ENCODE measurements around the gene TMEM178B. TPM values are rescaled to one million over a fixed set of nuclear protein-coding genes. Genes with fewer than 3 reads are reported as not detected.

TMEM178B gene
- total RNA-seq, 3 donors from 2014 or later (not counting 1 experiment from before 2014, with no cell fraction given), result not detected

DNA sequence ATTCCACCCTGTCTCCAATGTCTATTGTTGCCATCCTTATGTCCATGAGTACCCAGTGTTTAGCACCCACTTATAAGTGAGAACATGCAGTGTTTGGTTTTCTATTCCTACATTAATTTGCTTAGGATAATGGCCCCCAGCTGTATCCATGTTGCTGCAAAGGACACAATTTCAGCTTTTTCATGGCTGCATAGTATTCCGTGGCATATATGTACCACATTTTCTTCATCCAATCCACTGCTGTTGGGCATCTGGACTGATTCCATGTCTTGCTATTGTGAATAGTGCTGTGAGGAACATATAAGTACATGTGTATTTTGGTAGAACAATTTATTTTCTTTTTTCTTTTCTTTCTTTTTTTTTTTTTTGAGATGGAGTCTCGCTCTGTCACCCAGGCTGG is 68.2 kb downstream of the TMEM178B start:
- peaks cover 2% of the 10 kb centered on the region for H3K27me3 ChIP-seq (ENCODE audit: control insufficient read depth, insufficient read depth, low read length)
- TF ChIP-seq CTCF (IDR thresholded peaks at IDR 0.05), result no peak
- no peaks in the 10 kb centered on the region for H3K4me1 ChIP-seq (ENCODE audit: control insufficient read depth, insufficient read depth, low read length)
- H3K36me3 Mint-ChIP-seq, result no peaks in the 10 kb centered on the region
- no peak overlapping the region for H3K27ac ChIP-seq (ENCODE audit: low read length)
- no peak overlapping the region for H3K4me3 ChIP-seq (ENCODE audit: low read length)
- no peaks in the 10 kb centered on the region for H3K9me3 ChIP-seq (ENCODE audit: control insufficient read depth, insufficient read depth, low read length)
- no peak overlapping the region for H3K4me3 Mint-ChIP-seq
- no peaks in the 10 kb centered on the region for H3K4me1 Mint-ChIP-seq
- H3K27me3 Mint-ChIP-seq (ENCODE audit: low read depth in 2 of 2), result peaks cover 5 to 6% of the 10 kb centered on the region in 2 donors
- H3K27ac Mint-ChIP-seq, result no peak overlapping the region
- no peak for ATAC-seq
- no peak for DNase-seq
- WGBS (ENCODE audit: insufficient coverage), result 90% methylated on average over 2 of the region's 2 CpGs
- intact Hi-C loops (cut with micrococcal nuclease), result no loop called here
- no peaks in the 10 kb centered on the region for H3K36me3 ChIP-seq (ENCODE audit: control insufficient read depth, insufficient read depth, low read length)
- no peaks in the 10 kb centered on the region for H3K9me3 Mint-ChIP-seq

GRCh38 chr7:141144921-141145629 is 71.2 kb downstream of the TMEM178B start:
- no peak for DNase-seq

GRCh38 chr7:141145630-141145982 is 71.7 kb downstream of the TMEM178B start:
- Histone ChIP-seq H3K27ac (ENCODE audit: low read length) (no peak overlapping the region), H3K4me1 (ENCODE audit: control insufficient read depth, insufficient read depth, low read length) (no peaks in the 10 kb centered on the region), H3K36me3 (ENCODE audit: control insufficient read depth, insufficient read depth, low read length) (no peaks in the 10 kb centered on the region), H3K27me3 (ENCODE audit: control insufficient read depth, insufficient read depth, low read length) (peaks cover 4% of the 10 kb centered on the region), H3K9me3 (ENCODE audit: control insufficient read depth, insufficient read depth, low read length) (no peaks in the 10 kb centered on the region), H3K4me3 (ENCODE audit: low read length) (no peak overlapping the region)
- no peak overlapping the region for H3K27ac Mint-ChIP-seq
- ATAC-seq, result no peak
- H3K36me3 Mint-ChIP-seq, result no peaks in the 10 kb centered on the region
- peaks cover 5 to 6% of the 10 kb centered on the region in 2 donors for H3K27me3 Mint-ChIP-seq (ENCODE audit: low read depth in 2 of 2)
- no peaks in the 10 kb centered on the region for H3K9me3 Mint-ChIP-seq
- 73% methylated on average over 3 of the region's 3 CpGs for WGBS (ENCODE audit: insufficient coverage)
- no peak overlapping the region for H3K4me3 Mint-ChIP-seq
- H3K4me1 Mint-ChIP-seq, result no peaks in the 10 kb centered on the region
- no peak for TF ChIP-seq CTCF (IDR thresholded peaks at IDR 0.05)
- intact Hi-C loops (cut with micrococcal nuclease), result no loop called here
- DNase-seq, result no peak

More at GRCh38 chr7:141144921-141145629, 71.2 kb downstream of the TMEM178B start:
- Mint-ChIP-seq H3K27ac (no peak overlapping the region), H3K4me3 (no peak overlapping the region), H3K27me3 (ENCODE audit: low read depth in 2 of 2) (peaks cover 5 to 6% of the 10 kb centered on the region in 2 donors), H3K36me3 (no peaks in the 10 kb centered on the region), H3K9me3 (no peaks in the 10 kb centered on the region), H3K4me1 (no peaks in the 10 kb centered on the region)
- Histone ChIP-seq H3K4me1 (ENCODE audit: control insufficient read depth, insufficient read depth, low read length) (no peaks in the 10 kb centered on the region), H3K4me3 (ENCODE audit: low read length) (no peak overlapping the region), H3K9me3 (ENCODE audit: control insufficient read depth, insufficient read depth, low read length) (no peaks in the 10 kb centered on the region), H3K27me3 (ENCODE audit: control insufficient read depth, insufficient read depth, low read length) (peaks cover 4% of the 10 kb centered on the region), H3K27ac (ENCODE audit: low read length) (no peak overlapping the region), H3K36me3 (ENCODE audit: control insufficient read depth, insufficient read depth, low read length) (no peaks in the 10 kb centered on the region)
- intact Hi-C loops (cut with micrococcal nuclease), result no loop called here
- ATAC-seq, result no peak
- WGBS (ENCODE audit: insufficient coverage), result 80% methylated on average over 4 of the region's 4 CpGs
- TF ChIP-seq CTCF (IDR thresholded peaks at IDR 0.05), result no peak

DNA sequence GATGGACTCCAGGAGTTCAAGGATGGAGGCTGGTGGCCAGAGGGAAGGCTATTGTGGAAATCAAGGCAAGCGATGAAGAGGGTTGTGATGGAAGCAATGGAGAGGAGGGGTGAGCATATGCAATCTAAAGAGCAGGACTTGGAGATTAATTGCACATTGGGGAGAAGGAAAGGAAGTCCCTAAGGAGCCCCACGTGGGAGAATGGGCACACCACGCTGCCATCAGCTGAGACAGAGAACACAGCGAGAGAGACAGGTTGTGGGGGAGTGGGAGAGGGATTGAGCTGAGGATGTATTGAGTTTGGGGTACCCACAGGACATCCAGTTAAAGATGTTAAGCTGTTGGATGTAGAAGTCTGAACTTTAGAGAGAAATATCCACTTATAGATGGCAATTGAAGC is 73.6 kb downstream of the TMEM178B start:
- Mint-ChIP-seq H3K27ac (no peak overlapping the region), H3K9me3 (no peaks in the 10 kb centered on the region), H3K4me1 (no peaks in the 10 kb centered on the region), H3K4me3 (no peak overlapping the region), H3K27me3 (ENCODE audit: low read depth in 2 of 2) (peaks cover 0 to 3% of the 10 kb centered on the region in 2 donors), H3K36me3 (no peaks in the 10 kb centered on the region)
- Histone ChIP-seq H3K36me3 (ENCODE audit: control insufficient read depth, insufficient read depth, low read length) (no peaks in the 10 kb centered on the region), H3K4me1 (ENCODE audit: control insufficient read depth, insufficient read depth, low read length) (no peaks in the 10 kb centered on the region), H3K27ac (ENCODE audit: low read length) (no peak overlapping the region), H3K27me3 (ENCODE audit: control insufficient read depth, insufficient read depth, low read length) (peaks cover 4% of the 10 kb centered on the region), H3K4me3 (ENCODE audit: low read length) (no peak overlapping the region), H3K9me3 (ENCODE audit: control insufficient read depth, insufficient read depth, low read length) (no peaks in the 10 kb centered on the region)
- intact Hi-C loops (cut with micrococcal nuclease), result no loop called here
- 78% methylated on average over 4 of the region's 4 CpGs for WGBS (ENCODE audit: insufficient coverage)
- ATAC-seq (no peak), DNase-seq (no peak)
- TF ChIP-seq CTCF (IDR thresholded peaks at IDR 0.05), result no peak

All from natural killer cell (primary cell).